Stimulated activated naive CD8-positive, alpha-beta T cell treated with anti-CD3 and anti-CD28 coated beads, Interleukin-15, Interleukin-2, amounts not matched to agents 100 ng/mL and 50 ng/mL, for 24 hours (primary cell): ENCODE results near the gene EFHC2.

Experiments
- H3K27ac Mint-ChIP-seq: one replicate; pipeline ENCODE4 v1.8.0; 2021; ENCODE audit warnings: mild to moderate bottlenecking, mixed read lengths
- H3K27me3 Mint-ChIP-seq: one replicate; pipeline ENCODE4 v1.8.0; 2021; ENCODE audit warnings: mixed read lengths
- H3K36me3 Mint-ChIP-seq: one replicate; pipeline ENCODE4 v1.8.0; 2021; ENCODE audit warnings: low read depth, mixed read lengths
- H3K4me1 Mint-ChIP-seq: one replicate; pipeline ENCODE4 v1.8.0; 2021; ENCODE audit warnings: low read depth, mixed read lengths
- H3K4me3 Mint-ChIP-seq: one replicate; pipeline ENCODE4 v1.8.0; 2021; ENCODE audit warnings: mild to moderate bottlenecking, mixed read lengths
- H3K9me3 Mint-ChIP-seq: one replicate; pipeline ENCODE4 v1.8.0; 2021; ENCODE audit warnings: mixed read lengths

The EFHC2 gene

GRCh38 chrX:44314259-44314734 lies 29.2 kb downstream of the EFHC2 start:
- H3K27me3 Mint-ChIP-seq: no peaks in the 10 kb centered on the region
- peak overlapping the region; percentile 7 for H3K4me3 Mint-ChIP-seq
- H3K4me1 Mint-ChIP-seq: peaks cover 12% of the 10 kb centered on the region
- no peaks in the 10 kb centered on the region for H3K36me3 Mint-ChIP-seq
- H3K9me3 Mint-ChIP-seq: no peaks in the 10 kb centered on the region
- H3K27ac Mint-ChIP-seq: peak overlapping the region; percentile 73

GRCh38 chrX:44312421-44312820 lies 31.1 kb downstream of the EFHC2 start:
- H3K9me3 Mint-ChIP-seq: no peaks in the 10 kb centered on the region
- no peaks in the 10 kb centered on the region for H3K27me3 Mint-ChIP-seq
- peaks cover 12% of the 10 kb centered on the region for H3K4me1 Mint-ChIP-seq
- H3K4me3 Mint-ChIP-seq: no peak overlapping the region
- H3K27ac Mint-ChIP-seq: no peak overlapping the region
- no peaks in the 10 kb centered on the region for H3K36me3 Mint-ChIP-seq

DNA sequence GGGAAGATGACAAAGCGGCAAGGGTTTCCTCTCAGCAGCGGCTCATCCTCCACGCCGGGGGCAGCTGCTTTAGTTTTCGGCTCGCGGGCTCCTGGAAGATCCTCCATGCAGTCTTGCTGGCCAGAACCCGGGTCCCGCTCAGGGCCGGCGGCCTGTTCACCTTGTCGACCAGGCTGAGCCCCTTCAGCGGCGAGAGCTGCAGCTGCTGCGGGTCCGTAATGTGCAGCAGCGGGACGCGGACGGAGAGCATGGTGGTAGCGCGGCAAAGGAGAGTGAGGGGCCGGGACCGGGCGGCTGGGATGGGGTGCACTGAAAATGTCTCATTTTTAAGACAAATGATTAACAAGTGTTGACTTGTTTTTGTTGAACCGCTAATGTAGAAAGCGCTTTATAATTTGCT lies 33.2 kb downstream of the EFHC2 start:
- H3K36me3 Mint-ChIP-seq: no peaks in the 10 kb centered on the region
- H3K27me3 Mint-ChIP-seq: no peaks in the 10 kb centered on the region
- H3K27ac Mint-ChIP-seq: no peak overlapping the region
- H3K9me3 Mint-ChIP-seq: no peaks in the 10 kb centered on the region
- H3K4me3 Mint-ChIP-seq: no peak overlapping the region
- peaks cover 12% of the 10 kb centered on the region for H3K4me1 Mint-ChIP-seq

DNA sequence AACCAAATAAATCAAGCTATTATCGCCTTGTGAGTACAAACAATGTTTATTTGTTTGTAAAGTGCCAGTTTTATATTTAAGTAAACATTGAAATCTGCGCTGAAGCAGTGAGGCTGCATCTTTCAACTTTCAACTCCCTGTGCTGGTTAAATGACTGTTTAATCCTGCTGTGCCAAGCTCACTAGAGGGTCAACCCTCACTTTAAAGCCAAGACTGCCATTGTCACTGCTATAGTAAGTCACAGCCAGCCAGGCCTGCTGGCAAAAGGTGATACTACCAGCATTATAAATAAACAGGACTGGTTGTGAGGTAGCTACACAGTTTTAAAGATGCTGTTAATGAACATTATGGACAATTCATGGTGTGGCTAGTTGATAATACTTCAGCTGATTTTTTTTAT lies 34.6 kb downstream of the EFHC2 start:
- H3K4me1 Mint-ChIP-seq: peaks cover 2% of the 10 kb centered on the region
- no peak overlapping the region for H3K4me3 Mint-ChIP-seq
- no peak overlapping the region for H3K27ac Mint-ChIP-seq
- H3K36me3 Mint-ChIP-seq: no peaks in the 10 kb centered on the region
- no peaks in the 10 kb centered on the region for H3K9me3 Mint-ChIP-seq
- H3K27me3 Mint-ChIP-seq: no peaks in the 10 kb centered on the region

DNA sequence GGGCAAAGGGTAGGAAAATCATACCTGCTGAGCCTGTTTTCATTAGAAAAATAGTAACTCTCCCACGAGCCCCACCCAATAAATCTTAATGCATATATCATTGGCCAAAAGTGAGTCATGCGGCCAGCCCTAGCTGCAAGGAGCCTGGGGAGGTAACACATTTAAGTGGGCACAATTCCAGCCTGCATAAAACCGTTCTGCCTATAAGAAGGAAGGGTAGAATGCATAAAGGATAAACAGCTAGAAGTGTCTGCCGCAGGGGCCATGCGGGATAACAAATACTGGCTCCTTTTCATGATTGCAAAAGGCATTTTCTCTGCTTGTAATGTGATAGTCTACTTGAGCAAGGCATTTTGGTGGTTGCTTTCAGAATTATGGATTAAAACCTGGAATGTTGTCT lies 37.1 kb downstream of the EFHC2 start:
- H3K4me1 Mint-ChIP-seq: no peaks in the 10 kb centered on the region
- no peaks in the 10 kb centered on the region for H3K27me3 Mint-ChIP-seq
- no peaks in the 10 kb centered on the region for H3K36me3 Mint-ChIP-seq
- H3K27ac Mint-ChIP-seq: no peak overlapping the region
- no peak overlapping the region for H3K4me3 Mint-ChIP-seq
- H3K9me3 Mint-ChIP-seq: no peaks in the 10 kb centered on the region

- H3K27me3 Mint-ChIP-seq: no peaks in the 10 kb centered on the region
- H3K36me3 Mint-ChIP-seq: no peaks in the 10 kb centered on the region
- H3K27ac Mint-ChIP-seq: no peak overlapping the region
- H3K9me3 Mint-ChIP-seq: no peaks in the 10 kb centered on the region
- H3K4me1 Mint-ChIP-seq: no peaks in the 10 kb centered on the region
- H3K4me3 Mint-ChIP-seq: no peak overlapping the region
Measured at GRCh38 chrX:44305921-44306320, 37.6 kb downstream of the EFHC2 start.

DNA sequence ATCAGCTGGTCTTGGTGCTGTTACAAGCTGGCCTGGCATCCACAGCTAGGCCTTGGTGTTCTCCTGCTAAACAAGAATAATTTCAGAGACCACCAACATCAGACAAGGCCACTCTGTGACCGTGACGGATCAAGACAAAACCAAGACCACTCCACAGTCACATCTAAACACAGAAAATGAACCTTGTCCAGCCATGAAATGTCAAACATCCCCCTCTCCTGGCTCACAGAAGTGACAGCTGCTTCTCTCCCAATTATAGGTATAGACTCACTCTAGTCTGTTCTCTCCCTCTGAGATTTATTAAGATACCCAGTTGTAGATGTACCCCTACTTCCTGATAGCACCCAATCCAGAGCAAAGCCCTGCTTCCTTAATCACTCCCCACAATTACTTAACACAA lies 40.4 kb downstream of the EFHC2 start:
- H3K27me3 Mint-ChIP-seq: no peaks in the 10 kb centered on the region
- no peaks in the 10 kb centered on the region for H3K9me3 Mint-ChIP-seq
- no peaks in the 10 kb centered on the region for H3K4me1 Mint-ChIP-seq
- H3K36me3 Mint-ChIP-seq: no peaks in the 10 kb centered on the region
- H3K4me3 Mint-ChIP-seq: no peak overlapping the region
- no peak overlapping the region for H3K27ac Mint-ChIP-seq

- no peak overlapping the region for H3K27ac Mint-ChIP-seq
- H3K9me3 Mint-ChIP-seq: no peaks in the 10 kb centered on the region
- no peaks in the 10 kb centered on the region for H3K36me3 Mint-ChIP-seq
- no peak overlapping the region for H3K4me3 Mint-ChIP-seq
- H3K4me1 Mint-ChIP-seq: no peaks in the 10 kb centered on the region
- no peaks in the 10 kb centered on the region for H3K27me3 Mint-ChIP-seq
Measured at GRCh38 chrX:44299177-44299576, 44.3 kb downstream of the EFHC2 start.

DNA sequence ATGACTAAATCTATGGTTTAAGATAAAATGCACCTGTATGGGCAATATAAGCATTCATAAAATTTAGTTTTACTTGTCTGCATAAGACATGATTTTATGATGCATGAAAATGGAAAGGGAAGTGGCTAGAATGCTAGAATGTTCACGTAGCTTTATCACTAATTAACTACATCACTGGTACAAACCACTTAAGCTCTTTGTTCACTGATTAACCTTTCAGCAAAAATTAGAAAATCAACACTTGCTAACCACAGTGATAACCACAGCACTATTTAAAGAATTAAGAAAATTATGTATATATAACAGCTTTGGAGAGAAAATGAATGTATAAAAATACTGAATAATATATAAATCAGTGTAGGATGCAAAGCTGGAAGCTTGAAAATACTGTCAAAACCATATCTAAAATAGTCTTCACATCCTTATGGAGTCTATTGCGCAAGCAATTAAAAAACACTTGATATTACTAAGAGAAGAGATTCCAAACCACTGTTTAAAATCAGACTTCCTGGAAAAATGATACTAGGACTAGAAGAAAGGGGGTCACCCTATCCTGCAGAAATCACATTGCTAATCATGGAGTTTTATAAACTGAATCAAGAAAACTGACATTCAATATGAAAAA lies 51.9 kb downstream of the EFHC2 start:
- H3K4me3 Mint-ChIP-seq: no peak overlapping the region
- no peaks in the 10 kb centered on the region for H3K4me1 Mint-ChIP-seq
- H3K9me3 Mint-ChIP-seq: no peaks in the 10 kb centered on the region
- H3K27me3 Mint-ChIP-seq: no peaks in the 10 kb centered on the region
- no peak overlapping the region for H3K27ac Mint-ChIP-seq
- H3K36me3 Mint-ChIP-seq: no peaks in the 10 kb centered on the region

DNA sequence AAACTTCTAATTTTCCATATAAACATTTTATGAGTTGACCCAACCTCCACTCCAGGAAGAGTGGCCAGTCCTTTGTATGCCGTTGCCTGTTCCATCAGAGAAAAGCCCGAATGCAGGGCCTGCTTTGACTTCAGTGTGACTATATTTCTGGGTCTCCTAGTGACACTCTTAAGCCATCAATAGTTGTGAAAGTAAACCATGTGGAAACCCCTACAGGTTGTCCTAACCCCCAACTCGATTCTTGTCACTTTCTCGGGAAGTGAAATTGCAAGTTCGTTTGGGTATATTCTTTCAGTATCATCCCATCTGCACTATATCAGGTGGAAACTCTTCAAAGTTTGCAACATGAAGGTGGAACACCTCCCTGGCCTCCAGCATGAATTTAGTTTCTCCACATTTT lies 52.8 kb downstream of the EFHC2 start:
- no peak overlapping the region for H3K27ac Mint-ChIP-seq
- no peaks in the 10 kb centered on the region for H3K36me3 Mint-ChIP-seq

GRCh38 chrX:44282753-44283152 lies 60.7 kb downstream of the EFHC2 start:
- Mint-ChIP-seq H3K4me3 (no peak overlapping the region), H3K9me3 (no peaks in the 10 kb centered on the region), H3K27ac (no peak overlapping the region), H3K27me3 (no peaks in the 10 kb centered on the region), H3K36me3 (no peaks in the 10 kb centered on the region), H3K4me1 (no peaks in the 10 kb centered on the region)

More for the DNA sequence above, 52.8 kb downstream of the EFHC2 start:
- Mint-ChIP-seq H3K4me3 (no peak overlapping the region), H3K9me3 (no peaks in the 10 kb centered on the region), H3K27me3 (no peaks in the 10 kb centered on the region), H3K4me1 (no peaks in the 10 kb centered on the region)

DNA sequence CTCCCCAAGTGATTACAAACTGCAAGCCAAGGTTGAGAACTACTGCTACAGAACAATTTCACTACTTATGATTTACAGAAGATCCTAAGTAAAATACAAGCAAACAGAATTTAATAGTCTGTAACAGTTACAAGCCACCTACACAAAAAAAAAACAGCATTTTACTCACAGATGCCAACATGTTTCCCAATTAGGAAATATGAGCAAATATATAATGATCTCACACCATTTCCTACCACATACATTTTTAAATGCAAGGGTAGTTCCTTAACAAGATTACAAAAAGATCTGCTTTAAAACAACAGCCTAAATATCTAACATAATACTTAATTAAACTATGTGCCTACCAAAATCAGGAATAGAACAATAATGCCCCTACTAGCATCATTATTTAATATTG lies 63.4 kb downstream of the EFHC2 start:
- H3K9me3 Mint-ChIP-seq: no peaks in the 10 kb centered on the region
- peaks cover 2% of the 10 kb centered on the region for H3K4me1 Mint-ChIP-seq
- no peak overlapping the region for H3K27ac Mint-ChIP-seq
- no peaks in the 10 kb centered on the region for H3K36me3 Mint-ChIP-seq
- H3K4me3 Mint-ChIP-seq: no peak overlapping the region
- no peaks in the 10 kb centered on the region for H3K27me3 Mint-ChIP-seq

DNA sequence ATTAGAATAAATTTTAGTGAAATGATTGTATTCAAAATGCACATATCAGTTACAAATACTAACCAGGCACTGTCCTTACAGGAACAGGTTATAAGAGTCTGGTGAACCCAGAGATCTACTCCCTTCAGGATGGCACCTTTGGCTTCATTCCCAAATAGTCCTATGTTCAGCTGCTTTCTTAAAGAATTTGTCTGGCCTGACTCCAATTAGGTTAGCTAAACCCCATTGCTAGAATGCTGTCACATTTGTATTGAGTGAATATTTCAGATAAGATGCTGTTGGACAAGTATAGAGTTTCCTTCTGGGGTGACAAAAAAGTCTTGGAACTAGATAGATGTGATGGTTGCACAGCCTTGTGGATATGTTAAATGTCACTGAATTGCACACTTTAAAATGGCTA lies 69.4 kb downstream of the EFHC2 start:
- H3K4me3 Mint-ChIP-seq: no peak overlapping the region
- H3K4me1 Mint-ChIP-seq: peaks cover 4% of the 10 kb centered on the region
- no peaks in the 10 kb centered on the region for H3K36me3 Mint-ChIP-seq
- H3K27ac Mint-ChIP-seq: no peak overlapping the region
- H3K27me3 Mint-ChIP-seq: no peaks in the 10 kb centered on the region
- no peaks in the 10 kb centered on the region for H3K9me3 Mint-ChIP-seq

DNA sequence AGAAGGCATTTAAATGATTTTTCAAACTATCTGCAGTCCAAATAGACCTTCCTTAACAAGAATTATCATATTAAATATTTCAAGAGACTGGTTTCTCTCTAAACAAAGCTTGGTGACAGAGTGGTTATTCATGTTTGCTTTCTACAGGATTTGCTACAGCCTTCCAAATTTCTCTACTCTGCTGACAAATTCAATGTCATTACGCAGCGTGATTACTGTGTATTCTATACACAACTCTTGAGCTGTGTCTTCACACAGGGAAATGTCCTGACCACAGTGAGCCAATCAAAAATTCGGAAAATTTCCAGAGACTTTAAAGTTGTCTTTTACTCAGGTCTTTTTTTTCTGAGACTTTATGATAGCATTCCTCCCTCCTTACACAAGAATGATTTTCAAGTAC lies 75.6 kb downstream of the EFHC2 start:
- Mint-ChIP-seq H3K4me1 (peaks cover 23% of the 10 kb centered on the region), H3K27ac (no peak overlapping the region), H3K36me3 (no peaks in the 10 kb centered on the region), H3K9me3 (no peaks in the 10 kb centered on the region), H3K27me3 (no peaks in the 10 kb centered on the region), H3K4me3 (no peak overlapping the region)

GRCh38 chrX:44267116-44267515 lies 76.4 kb downstream of the EFHC2 start:
- Mint-ChIP-seq H3K4me3 (no peak overlapping the region), H3K9me3 (no peaks in the 10 kb centered on the region), H3K27me3 (no peaks in the 10 kb centered on the region), H3K4me1 (peaks cover 23% of the 10 kb centered on the region), H3K27ac (no peak overlapping the region), H3K36me3 (no peaks in the 10 kb centered on the region)

- Mint-ChIP-seq H3K36me3 (no peaks in the 10 kb centered on the region), H3K4me3 (no peak overlapping the region), H3K4me1 (peaks cover 30% of the 10 kb centered on the region), H3K27ac (no peak overlapping the region), H3K9me3 (no peaks in the 10 kb centered on the region), H3K27me3 (no peaks in the 10 kb centered on the region)
Measured at GRCh38 chrX:44265559-44265958, 77.9 kb downstream of the EFHC2 start.
